KMS-11 (cell line): ENCODE data around the gene FBXL4.
A peak's percentile ranks its signal among the peaks of the same experiment; 100 is the strongest.

Experiments
- H2AFZ ChIP-seq: fragments of 200-600 bp; sonication (generic); 2 replicates; pipeline ENCODE4 v1.6.1; 2016; ENCODE audit warnings: antibody characterized with exemption, mixed run types, low read depth
- H3K27ac ChIP-seq: fragments of 200-600 bp; sonication (generic); 2 replicates; pipeline ENCODE4 v1.6.1; 2016; ENCODE audit warnings: mild to moderate bottlenecking, mixed run types
- H3K27me3 ChIP-seq: fragments of 200-600 bp; sonication (generic); 2 replicates; pipeline ENCODE4 v1.6.1; 2017; ENCODE audit warnings: mild to moderate bottlenecking, low read depth, mixed run types, moderate library complexity; ENCODE audit not compliant: insufficient read depth
- H3K36me3 ChIP-seq: fragments of 200-600 bp; sonication (generic); 2 replicates; pipeline ENCODE4 v1.6.1; 2017; ENCODE audit warnings: mild to moderate bottlenecking, mixed run types; ENCODE audit not compliant: insufficient read depth
- H3K4me1 ChIP-seq: fragments of 200-600 bp; sonication (generic); 2 replicates; pipeline ENCODE4 v1.6.1; 2016; ENCODE audit warnings: mild to moderate bottlenecking, low read depth, mixed run types; ENCODE audit not compliant: poor library complexity, severe bottlenecking
- H3K4me2 ChIP-seq: fragments of 200-600 bp; sonication (generic); 2 replicates; pipeline ENCODE4 v1.7.0; 2016; ENCODE audit warnings: mild to moderate bottlenecking, mixed run types
- H3K4me3 ChIP-seq: fragments of 200-600 bp; sonication (generic); IDR thresholded peaks from 2 replicates; pipeline ENCODE4 v1.6.1; 2017; ENCODE audit warnings: low read depth, low read length, mixed read lengths; ENCODE audit not compliant: insufficient read depth
- H3K79me2 ChIP-seq: fragments of 200-600 bp; sonication (generic); 2 replicates; pipeline ENCODE4 v1.6.1; 2016; ENCODE audit warnings: low read depth, mixed run types; ENCODE audit not compliant: insufficient read depth
- H3K9ac ChIP-seq: fragments of 200-600 bp; sonication (generic); 2 replicates; pipeline ENCODE4 v1.6.1; 2016; ENCODE audit warnings: mild to moderate bottlenecking, mixed run types
- H4K20me1 ChIP-seq: fragments of 200-600 bp; sonication (generic); 2 replicates; pipeline ENCODE4 v1.6.1; 2016; ENCODE audit warnings: mild to moderate bottlenecking, mixed run types; ENCODE audit not compliant: insufficient read depth
- CTCF ChIP-seq: fragments of 200-600 bp; sonication (generic); conservative IDR thresholded peaks from 2 replicates; pipeline ENCODE4 v1.6.1; 2017; ENCODE audit warnings: low read depth, mild to moderate bottlenecking, antibody characterized with exemption, low read length, moderate library complexity, mixed read lengths

Gene FBXL4

GRCh38 chr6:98836962-98837944 lies 110.5 kb downstream of the FBXL4 start:
- H3K4me3 ChIP-seq, result no peak overlapping the region
- peaks cover 30% of the 10 kb centered on the region; the same call in 1 of the 2 replicates for H3K79me2 ChIP-seq
- H3K4me2 ChIP-seq, result peak overlapping the region; percentile 93
- H3K4me1 ChIP-seq, result peaks cover 19% of the 10 kb centered on the region
- no peak overlapping the region for H3K9ac ChIP-seq
- no peaks in the 10 kb centered on the region for H4K20me1 ChIP-seq
- no peaks in the 10 kb centered on the region for H3K36me3 ChIP-seq
- H2AFZ ChIP-seq, result no peak overlapping the region
- TF ChIP-seq CTCF, result no peak
- H3K27me3 ChIP-seq, result no peaks in the 10 kb centered on the region
- no peak overlapping the region for H3K27ac ChIP-seq

GRCh38 chr6:98836025-98836961 lies 111.5 kb downstream of the FBXL4 start:
- Histone ChIP-seq H3K27me3 (no peaks in the 10 kb centered on the region), H3K4me3 (no peak overlapping the region), H3K27ac (peak overlapping the region; percentile 36), H2AFZ (peak overlapping the region; percentile 69), H3K9ac (peak overlapping the region; percentile 61), H3K36me3 (no peaks in the 10 kb centered on the region), H3K4me1 (peaks cover 19% of the 10 kb centered on the region), H3K79me2 (peaks cover 30% of the 10 kb centered on the region; the same call in 1 of the 2 replicates), H4K20me1 (no peaks in the 10 kb centered on the region), H3K4me2 (peak overlapping the region; percentile 93)
- no peak for TF ChIP-seq CTCF

- H3K27ac ChIP-seq, result peak overlapping the region; percentile 36
- no peak overlapping the region for H3K4me3 ChIP-seq
- peaks cover 19% of the 10 kb centered on the region for H3K4me1 ChIP-seq
- no peak for TF ChIP-seq CTCF
- H3K36me3 ChIP-seq, result no peaks in the 10 kb centered on the region
- no peaks in the 10 kb centered on the region for H3K27me3 ChIP-seq
- H3K79me2 ChIP-seq, result peaks cover 30% of the 10 kb centered on the region; the same call in 1 of the 2 replicates
- H3K9ac ChIP-seq, result peak overlapping the region; percentile 61
- H2AFZ ChIP-seq, result peak overlapping the region; percentile 69
- peak overlapping the region; percentile 93; the same call in 1 of the 2 replicates for H3K4me2 ChIP-seq
- no peaks in the 10 kb centered on the region for H4K20me1 ChIP-seq
Measured at GRCh38 chr6:98835149-98836024, 112.4 kb downstream of the FBXL4 start.
